Activated CD4-positive, alpha-beta T cell treated with anti-CD3 and anti-CD28 coated beads, Interleukin-2, amount 50 U/mL, for 24 hours (primary cell): ENCODE measurements around the gene ALOX15.
"Not testable (repeated sequence)": the region's sequence is repeated elsewhere in the genome, so short reads cannot be mapped to it uniquely, and the experiment has no call there.

Experiments used
- DNase-seq, 2 donors: peaks; one replicate each; pipeline ENCODE4 v3.0.0-alpha.2; 2020; ENCODE audit warnings: low read depth in 1 of 2, low spot score in 1 of 2

Gene ALOX15

GRCh38 chr17:4594931-4595684 is 46.4 kb downstream of the ALOX15 start:
- DNase-seq: no peak

GRCh38 chr17:4594406-4594805 is 47.1 kb downstream of the ALOX15 start:
- no peak for DNase-seq

- DNase-seq: no peak
Observed at GRCh38 chr17:4593021-4593421, 48.5 kb downstream of the ALOX15 start.

- no peak for DNase-seq
Observed at GRCh38 chr17:4592240-4593005, 49.1 kb downstream of the ALOX15 start.

DNA sequence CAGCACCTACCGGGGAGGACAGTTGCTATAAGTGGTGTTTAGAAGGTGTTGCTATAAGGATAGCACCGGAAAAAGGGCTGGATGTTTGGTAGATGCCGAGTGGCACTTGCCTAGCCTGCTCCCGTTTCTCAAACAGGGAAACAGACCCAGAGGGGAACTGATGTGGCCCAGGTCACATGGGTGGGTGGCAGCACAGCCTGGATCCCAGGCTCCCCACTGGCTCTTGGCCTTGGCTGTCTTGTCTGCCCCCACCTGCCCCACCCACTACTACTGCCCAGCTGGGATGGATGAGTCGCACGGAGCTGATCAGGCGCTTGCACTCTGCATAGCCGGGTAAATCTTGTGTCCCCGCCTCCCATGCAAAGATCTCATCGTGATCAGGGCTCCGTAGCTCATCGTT is 49.9 kb downstream of the ALOX15 start:
- DNase-seq: no peak

DNA sequence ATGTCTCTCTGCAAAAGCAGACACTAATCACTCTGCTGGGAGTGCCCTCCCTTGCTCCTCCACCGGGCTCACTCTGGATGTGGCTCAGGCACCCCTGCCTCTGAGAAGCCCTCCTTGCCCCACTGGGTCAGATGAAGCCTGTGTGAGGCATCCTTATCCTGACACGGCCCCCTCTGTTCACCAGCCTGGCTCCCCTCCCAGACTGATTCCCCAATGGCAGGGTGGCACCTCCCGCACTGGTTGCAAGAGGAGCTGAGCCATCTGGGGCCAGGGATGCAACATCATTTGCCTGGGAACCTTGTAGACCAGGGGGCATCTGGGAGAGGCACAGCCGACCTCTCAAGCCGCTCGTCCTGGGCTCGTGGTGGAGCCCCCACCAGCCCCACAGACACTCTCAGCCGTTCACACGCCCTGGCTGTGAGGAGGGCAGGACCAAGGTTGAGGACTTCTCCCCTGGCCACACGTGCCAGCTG is 50.5 kb downstream of the ALOX15 start:
- no peak for DNase-seq

DNA sequence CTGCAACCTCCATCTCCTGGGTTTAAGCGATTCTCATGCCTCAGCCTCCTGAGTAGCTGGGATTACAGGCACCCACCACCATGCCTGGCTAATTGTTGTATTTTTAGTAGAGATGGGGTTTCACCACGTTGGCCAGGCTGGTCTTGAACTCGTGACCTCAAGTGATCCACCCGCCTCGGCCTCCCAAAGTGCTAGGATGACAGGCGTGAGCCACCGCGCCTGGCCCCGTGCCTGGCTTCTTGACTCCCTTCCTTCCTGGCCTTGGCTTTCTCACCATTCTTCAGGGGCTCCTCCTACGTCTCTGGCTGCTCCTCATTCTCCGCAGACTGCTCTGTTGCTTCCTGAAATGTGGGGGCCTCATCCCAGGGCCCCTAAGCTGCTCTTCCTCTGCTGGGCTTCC is 51.4 kb downstream of the ALOX15 start:
- not testable (repeated sequence) for DNase-seq

DNA sequence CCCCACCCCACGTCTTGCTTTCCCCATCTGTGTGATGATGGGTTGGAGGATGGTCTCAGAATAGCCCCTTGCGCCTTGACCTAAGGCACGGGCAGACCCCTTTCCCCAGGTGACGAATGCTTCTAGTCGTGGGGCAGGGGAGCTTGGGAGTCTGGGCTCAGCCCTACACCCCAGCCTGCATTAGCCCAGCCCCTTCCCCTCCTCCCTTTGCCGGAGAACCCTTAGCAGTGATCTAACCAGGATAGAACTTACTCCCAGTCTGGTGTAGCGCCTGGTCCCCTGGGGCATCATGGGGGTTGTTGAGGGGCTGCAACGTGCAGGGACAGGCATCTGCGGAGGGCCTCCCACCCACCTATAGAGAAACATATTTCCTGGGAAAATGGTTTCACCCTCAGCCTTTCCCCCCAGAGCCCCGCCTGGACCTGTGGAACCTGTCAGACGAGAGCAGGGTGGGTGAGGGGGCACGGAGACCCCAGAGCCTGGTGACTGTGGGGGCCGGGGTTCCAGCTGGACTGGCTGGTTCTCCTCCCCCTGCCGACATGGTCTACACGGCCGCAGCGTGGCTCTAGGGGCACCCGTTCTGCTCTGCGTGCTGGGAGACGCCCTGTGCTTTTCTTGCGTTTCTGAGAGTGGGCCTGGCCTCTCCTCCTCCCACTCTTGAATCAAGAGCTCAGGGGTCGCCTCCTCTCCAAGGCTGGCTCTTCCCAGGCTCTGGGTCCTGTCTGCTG is 52.4 kb downstream of the ALOX15 start:
- no peak for DNase-seq

- no peak for DNase-seq
Observed at GRCh38 chr17:4588391-4588790, 53.1 kb downstream of the ALOX15 start.

GRCh38 chr17:4587803-4588202 is 53.7 kb downstream of the ALOX15 start:
- no peak for DNase-seq

- no peak for DNase-seq
Observed at GRCh38 chr17:4587195-4587594, 54.3 kb downstream of the ALOX15 start.

DNA sequence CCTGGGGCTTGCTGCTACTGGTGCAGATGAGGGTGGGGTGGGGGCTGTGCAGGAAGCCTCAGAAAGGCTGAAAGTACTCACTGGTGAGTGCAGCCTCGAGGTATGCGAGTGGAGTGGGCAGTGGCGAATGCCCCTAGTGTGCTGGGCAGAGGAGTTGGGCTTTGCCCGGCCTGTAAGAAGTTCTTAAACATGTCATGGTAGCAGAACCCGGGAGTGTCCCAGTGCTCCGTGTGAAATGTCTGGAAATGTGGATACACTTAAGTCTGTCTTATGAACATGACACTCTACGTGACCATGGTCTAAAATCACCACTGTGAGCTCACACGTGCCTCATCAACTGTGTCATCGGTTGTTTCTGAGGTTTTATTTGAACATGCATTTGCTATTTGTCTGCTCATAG is 55.4 kb downstream of the ALOX15 start:
- no peak for DNase-seq

- no peak for DNase-seq
Observed at GRCh38 chr17:4585638-4585994, 55.9 kb downstream of the ALOX15 start.

GRCh38 chr17:4584917-4585637 is 56.4 kb downstream of the ALOX15 start:
- no peak for DNase-seq

GRCh38 chr17:4584101-4584916 is 57.2 kb downstream of the ALOX15 start, which contains the start of gene SMTNL2:
Gene SMTNL2 (plus strand): TSS chr17:4584529. CDS start chr17:4584606, 77 bp downstream.
- DNase-seq: no peak

GRCh38 chr17:4583782-4584100 is 57.7 kb downstream of the ALOX15 start:
- DNase-seq: no peak

DNA sequence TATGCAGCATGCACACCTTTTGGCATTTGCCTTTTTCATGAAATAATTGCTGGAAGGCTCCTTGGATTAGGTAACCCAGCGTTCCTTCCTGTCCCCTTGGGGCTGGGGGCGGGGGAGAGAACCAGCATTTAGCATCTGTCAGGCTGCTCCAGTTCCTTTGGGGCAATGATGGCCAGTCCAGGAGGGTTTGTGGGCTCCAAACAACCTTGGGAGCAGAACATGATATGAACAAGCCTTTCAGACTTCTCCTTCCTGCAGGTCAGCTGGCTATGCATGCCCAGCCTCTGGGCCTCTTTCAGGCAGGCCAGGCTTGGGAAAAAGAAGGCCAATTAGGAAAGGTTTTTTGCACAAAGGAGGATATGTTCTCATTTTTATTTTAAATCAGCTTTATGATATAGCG is 58.3 kb downstream of the ALOX15 start:
- DNase-seq: no peak

DNA sequence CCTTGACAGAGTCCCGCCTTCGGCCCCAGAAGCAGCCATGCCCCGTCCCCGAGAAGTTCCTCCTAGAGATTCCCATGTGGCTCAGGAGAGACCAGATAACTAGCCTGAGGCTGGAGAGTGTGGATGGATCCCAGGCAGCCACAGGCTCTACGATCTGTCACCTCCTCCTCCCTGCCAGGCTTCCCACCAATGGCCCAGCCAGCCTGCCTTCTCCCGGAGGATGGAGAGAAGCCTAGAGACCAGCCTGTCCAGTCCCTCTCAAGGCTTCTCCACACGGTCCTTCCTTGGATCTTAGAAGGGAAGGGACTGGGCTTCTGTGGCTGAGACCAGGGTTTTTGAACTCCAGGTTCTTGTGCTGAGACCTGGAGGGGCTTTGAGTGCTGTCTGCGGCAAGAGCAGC is 58.8 kb downstream of the ALOX15 start:
- no peak for DNase-seq

GRCh38 chr17:4582101-4582501 is 59.4 kb downstream of the ALOX15 start:
- no peak for DNase-seq
